GM18517 (cell line): Measurements from ENCODE around the gene RNF213.
A peak's percentile ranks its signal among the peaks of the same experiment; 100 is the strongest.
"Not testable (repeated sequence)": the region's sequence is repeated elsewhere in the genome, so short reads cannot be mapped to it uniquely, and the experiment has no call there.

ENCODE experiments used
- ATAC-seq: cut with Tn5 transposase; IDR thresholded peaks from one replicate; pipeline ENCODE4 v1.9.1; 2021; ENCODE audit warnings: mild to moderate bottlenecking, moderate library complexity; ENCODE audit not compliant: unreplicated experiment

The RNF213 gene

DNA sequence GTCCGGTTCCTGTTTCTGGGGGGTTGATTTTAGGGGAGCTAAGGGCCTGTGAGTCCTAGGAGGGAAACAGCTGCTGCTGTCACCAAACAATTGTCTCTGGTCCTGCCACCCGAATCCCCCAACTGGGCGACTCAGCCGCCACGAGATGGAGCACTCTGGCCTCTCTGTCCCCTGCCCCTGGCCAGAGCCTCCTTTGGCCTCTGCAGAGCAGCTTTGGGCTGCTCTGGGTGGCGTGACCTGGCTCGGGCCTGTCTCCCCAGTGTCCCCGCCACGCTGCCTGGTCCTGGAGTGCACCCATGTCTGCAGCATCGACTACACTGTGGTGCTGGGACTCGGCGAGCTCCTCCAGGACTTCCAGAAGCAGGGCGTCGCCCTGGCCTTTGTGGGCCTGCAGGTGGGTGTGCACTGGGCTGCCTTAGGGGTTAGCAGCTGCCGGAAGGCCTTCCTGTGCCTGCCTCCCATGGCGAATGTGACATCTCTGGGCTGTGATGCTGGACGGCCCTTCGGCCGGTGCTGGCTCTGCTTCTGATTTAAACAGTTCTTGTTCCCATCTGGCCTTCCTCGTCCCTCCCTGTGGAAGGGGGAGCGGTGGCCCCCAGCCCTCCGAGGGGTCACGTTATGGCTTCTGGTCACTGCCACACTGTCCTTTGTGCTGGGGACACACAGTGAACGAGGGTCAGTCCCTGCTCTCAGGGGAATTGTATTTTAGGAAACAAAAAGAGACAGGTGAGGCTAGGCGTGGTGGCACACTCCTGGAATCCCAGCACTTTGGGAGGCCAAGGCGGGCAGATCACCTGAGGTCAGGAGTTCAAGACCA lies 11.6 kb upstream of the RNF213 start:
- no peak for ATAC-seq

- ATAC-seq = no peak
These were observed 8.7 kb upstream of the RNF213 start for GRCh38 chr17:80251966-80252365.

- no peak for ATAC-seq
These were observed 7.8 kb upstream of the RNF213 start for GRCh38 chr17:80252871-80253270.

DNA sequence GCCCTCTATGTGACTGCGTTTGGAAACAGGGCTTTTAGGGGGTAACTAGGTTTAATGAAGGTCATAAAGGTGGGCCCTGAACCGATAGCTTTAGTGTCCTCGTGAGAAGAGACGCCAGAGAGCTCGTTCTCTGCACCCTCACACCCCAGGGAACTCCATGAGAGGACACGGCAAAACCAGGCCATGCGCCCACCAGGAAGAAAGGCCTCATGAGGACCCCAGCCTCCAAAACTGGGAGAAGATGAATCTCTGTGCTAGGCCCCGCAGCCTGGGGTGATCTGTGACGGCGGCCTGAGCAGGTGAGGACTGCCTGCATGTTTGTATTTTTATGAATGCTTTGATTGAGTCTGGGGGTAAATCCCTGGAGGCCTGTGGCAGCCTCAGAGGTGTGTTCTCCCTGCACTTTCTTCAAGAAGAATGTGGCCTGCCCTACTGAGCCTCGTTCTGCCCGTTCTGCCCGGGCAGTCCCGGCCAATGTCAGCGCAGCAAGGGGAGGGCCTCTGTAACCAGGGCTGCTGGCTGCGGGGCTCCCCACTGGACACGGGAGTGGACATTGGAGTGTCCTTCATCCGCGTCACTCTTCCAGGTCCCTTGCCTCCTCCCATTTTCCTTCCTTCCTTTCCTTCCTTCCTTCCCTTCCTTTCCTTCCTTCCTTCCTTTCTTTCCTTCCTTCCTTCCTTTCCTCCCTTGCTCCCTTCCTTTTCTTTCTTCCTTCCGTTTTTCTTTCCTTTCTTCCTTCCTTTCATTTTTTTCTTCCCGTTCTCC lies 6.8 kb upstream of the RNF213 start:
- ATAC-seq = no peak

- ATAC-seq = peak; percentile 54
These were observed 6.0 kb upstream of the RNF213 start for GRCh38 chr17:80254396-80255251.

DNA sequence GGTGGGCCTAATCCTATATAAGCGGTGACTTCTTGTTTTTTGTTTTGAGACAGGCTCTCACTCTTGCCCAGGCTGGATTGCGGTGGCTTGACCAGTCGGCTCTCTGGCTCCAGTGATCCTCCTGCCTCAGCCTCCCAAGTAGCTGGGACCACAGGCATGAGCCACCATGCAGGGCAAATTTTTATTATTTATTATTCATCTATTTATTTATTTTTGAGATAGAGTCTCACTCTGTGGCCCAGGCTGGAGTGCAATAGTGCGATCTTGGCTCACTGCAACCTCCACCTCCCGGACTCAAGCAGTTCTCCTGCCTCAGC lies 4.7 kb upstream of the RNF213 start:
- no peak for ATAC-seq

GRCh38 chr17:80257716-80258213 lies 2.9 kb upstream of the RNF213 start:
- ATAC-seq = no peak

- ATAC-seq = not testable (repeated sequence)
These were observed 2.4 kb upstream of the RNF213 start for GRCh38 chr17:80258296-80258695.

DNA sequence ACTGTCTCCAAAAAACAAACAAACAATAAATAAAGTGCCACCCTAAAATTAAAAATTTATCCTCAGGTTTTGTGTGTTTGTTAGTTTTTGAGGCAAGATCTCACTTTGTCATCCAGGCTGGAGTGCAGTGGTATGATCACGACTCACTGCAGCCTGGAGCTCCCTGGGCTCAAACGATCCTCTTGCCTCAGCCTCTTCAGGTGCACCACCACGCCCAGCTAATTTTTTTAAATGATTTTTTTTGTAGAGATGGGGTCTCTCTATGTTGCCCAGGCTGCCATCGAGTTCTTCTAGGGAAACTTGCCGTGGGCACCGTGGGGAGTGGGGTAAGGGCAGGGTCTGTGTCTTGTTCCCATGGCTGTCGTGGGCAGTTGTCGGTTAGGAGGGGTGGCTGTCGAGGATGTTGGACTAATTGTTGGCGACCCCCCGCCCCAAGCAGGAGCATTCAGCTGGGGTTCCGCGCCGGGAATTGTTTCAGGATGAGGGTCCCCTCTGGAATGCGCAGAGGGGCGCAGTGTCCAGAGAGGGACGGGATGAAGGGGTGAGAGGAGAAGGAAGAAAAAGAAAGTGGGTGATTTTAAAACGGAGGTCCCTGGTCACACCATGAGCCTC lies 1.1 kb upstream of the RNF213 start:
- ATAC-seq = no peak

GRCh38 chr17:80260069-80260535 lies 550 bp upstream of the RNF213 start:
- no peak for ATAC-seq

DNA sequence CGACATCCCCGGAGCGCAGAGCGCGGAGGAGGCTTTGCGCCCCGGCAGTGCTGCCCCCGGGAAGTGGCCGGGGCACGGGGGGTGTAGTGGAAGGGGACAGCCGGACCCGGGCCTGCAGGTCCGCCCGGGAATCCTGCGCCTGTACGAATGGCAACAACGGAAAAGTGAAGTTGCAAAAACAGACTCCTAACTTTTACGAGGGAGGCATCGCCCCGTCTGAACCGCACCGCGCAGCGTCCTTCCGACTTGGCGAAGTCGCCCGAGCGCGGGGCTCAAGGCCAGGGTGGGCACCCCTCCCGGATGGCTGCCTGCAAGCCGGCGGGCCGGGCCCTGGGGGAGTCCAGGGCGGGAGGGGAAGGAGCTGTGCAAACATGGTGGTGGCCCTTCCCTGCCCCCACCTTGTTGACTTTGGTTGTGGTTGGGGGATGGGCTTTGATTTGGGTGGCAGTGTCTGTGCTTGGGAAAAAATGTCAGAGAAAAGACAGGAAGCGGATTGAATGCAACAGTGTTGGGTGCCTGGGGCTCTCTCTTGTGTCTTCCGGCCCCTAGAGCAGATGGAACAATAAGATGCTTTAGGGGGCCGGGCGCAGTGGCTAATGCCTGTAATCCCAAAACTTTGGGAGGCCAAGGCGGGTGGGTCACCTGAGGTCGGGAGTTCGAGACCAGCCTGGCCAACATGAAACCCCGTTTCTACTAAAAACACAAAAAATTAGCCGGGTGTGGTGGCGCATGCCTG lies 675 bp downstream of the RNF213 start:
- ATAC-seq = peak; percentile 4

- no peak for ATAC-seq
These were observed 1.2 kb downstream of the RNF213 start for GRCh38 chr17:80261895-80262279.

DNA sequence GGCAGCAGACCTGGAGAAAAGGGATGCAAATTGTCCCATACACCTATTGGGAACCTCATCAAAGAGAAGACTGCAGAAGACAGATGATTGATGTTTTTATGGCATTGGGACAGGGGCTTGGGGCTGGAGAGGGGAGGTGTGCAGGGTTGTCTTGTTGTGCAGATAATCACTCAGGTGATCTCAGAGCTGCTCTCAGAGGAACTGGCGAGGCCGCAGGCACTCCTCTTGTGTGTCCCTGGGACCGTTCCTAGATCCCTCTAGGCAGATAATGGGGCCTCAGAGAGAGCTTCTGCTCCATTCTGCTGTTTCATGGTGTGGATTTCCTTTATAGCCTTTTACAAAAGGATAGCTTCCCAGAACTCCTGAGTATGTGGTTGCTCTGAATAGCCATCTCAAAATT lies 1.6 kb downstream of the RNF213 start:
- ATAC-seq = no peak

DNA sequence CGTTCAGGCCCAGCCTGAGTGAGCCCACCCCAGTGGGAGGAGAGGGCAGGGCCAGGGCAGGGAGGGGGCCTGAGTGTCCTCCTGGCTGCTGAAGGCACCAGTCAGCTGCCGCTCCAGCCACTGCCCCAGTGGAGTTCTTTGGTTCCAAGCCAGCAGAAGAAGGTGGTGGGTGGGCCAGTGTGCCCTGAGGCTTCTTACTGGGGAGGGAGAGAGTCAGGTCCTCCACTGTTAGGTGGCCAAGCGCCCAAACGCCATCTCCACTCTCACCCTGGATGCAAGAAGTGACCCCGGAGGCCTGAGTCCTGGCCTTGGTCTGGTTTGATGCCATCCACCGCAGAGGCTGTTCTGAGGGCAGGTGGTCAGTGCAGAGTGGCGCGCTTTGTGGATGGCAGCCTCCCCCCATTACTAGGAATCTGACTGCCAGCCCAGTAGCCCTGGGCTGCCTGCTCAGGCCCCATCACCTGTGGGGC lies 2.2 kb downstream of the RNF213 start:
- no peak for ATAC-seq

- ATAC-seq = no peak
These were observed 2.9 kb downstream of the RNF213 start for GRCh38 chr17:80263253-80264204.

GRCh38 chr17:80264205-80265075 lies 3.8 kb downstream of the RNF213 start:
- no peak for ATAC-seq

GRCh38 chr17:80265205-80266068 lies 4.8 kb downstream of the RNF213 start:
- no peak for ATAC-seq
